GM12878 (cell line): ENCODE data around the gene ULBP2.

Source experiments
- ASH2L ChIP-seq: fragments of 300-600, 200-600 bp; sonication (generic); IDR thresholded peaks from 2 replicates; pipeline ENCODE4 v1.6.1; 2017; ENCODE audit warnings: low read depth, mild to moderate bottlenecking, borderline replicate concordance
- CBFB ChIP-seq: IDR thresholded peaks from 2 replicates; pipeline ENCODE4 v1.6.1; 2016; ENCODE audit warnings: antibody characterized with exemption, low read depth
- CEBPB ChIP-seq, 2 experiments: fragments of 150-350 bp in 1 of 2; IDR thresholded peaks; 2 replicates each; pipeline ENCODE4 v1.6.1; 2012 to 2014; ENCODE audit warnings: low read depth in 2 of 2, low read length in 2 of 2, borderline replicate concordance in 1 of 2, inconsistent platforms in 1 of 2
- CREB1 ChIP-seq: IDR thresholded peaks from 2 replicates; pipeline ENCODE4 v1.6.1; 2012; ENCODE audit warnings: low read depth, mild to moderate bottlenecking, inconsistent platforms
- EP300 ChIP-seq, 2 experiments: fragments of 150-350 bp in 1 of 2; IDR thresholded peaks; 2 replicates each; pipeline ENCODE4 v1.6.1; 2011 to 2012; ENCODE audit warnings: low read depth in 2 of 2, low read length in 2 of 2, borderline replicate concordance in 1 of 2, improper control_type of control experiment in 1 of 2, inconsistent platforms in 1 of 2; ENCODE audit not compliant: control insufficient read depth in 1 of 2
- GABPA ChIP-seq: IDR thresholded peaks from 2 replicates; pipeline ENCODE4 v1.6.1; 2014; ENCODE audit warnings: antibody characterized with exemption, low read depth, mild to moderate bottlenecking, inconsistent platforms
- MXI1 ChIP-seq: fragments of 150-350 bp; IDR thresholded peaks from 2 replicates; pipeline ENCODE4 v1.6.1; 2011; ENCODE audit warnings: low read depth, mild to moderate bottlenecking, inconsistent platforms, low read length, improper control_type of control experiment
- NBN ChIP-seq: fragments of 450-650 bp; IDR thresholded peaks from 2 replicates; pipeline ENCODE4 v1.6.1; 2016
- PML ChIP-seq: IDR thresholded peaks from 2 replicates; pipeline ENCODE4 v1.6.1; 2012; ENCODE audit warnings: low read length, inconsistent platforms
- POLR2AphosphoS5 ChIP-seq: IDR thresholded peaks from 2 replicates; pipeline ENCODE4 v1.6.1; 2011; ENCODE audit warnings: mild to moderate bottlenecking, low read length, inconsistent platforms
- RFX5 ChIP-seq: IDR thresholded peaks from 2 replicates; pipeline ENCODE4 v1.6.1; 2011; ENCODE audit warnings: low read depth, low read length, improper control_type of control experiment
- SRF ChIP-seq, 2 experiments: IDR thresholded peaks; 2 replicates each; pipeline ENCODE4 v1.6.1; 2011; ENCODE audit warnings: low read depth in 2 of 2, low read length in 2 of 2, mild to moderate bottlenecking in 1 of 2, moderate library complexity in 1 of 2
- ZNF24 ChIP-seq: fragments of 450-650 bp; IDR thresholded peaks from 2 replicates; pipeline ENCODE4 v1.6.1; 2017; ENCODE audit warnings: antibody characterized with exemption, mild to moderate bottlenecking
- TF ChIP-seq, protein P1 (sequence below), 3 experiments: IDR thresholded peaks in 2 of 3; conservative IDR thresholded peaks in 1 of 3; 2 replicates each; pipeline ENCODE4 v1.5.1; 2011; ENCODE audit warnings: low read depth in 3 of 3, low read length in 3 of 3, mild to moderate bottlenecking in 3 of 3, control low read depth in 2 of 3, moderate library complexity in 2 of 3, inconsistent platforms in 1 of 3, mixed read lengths in 1 of 3; ENCODE audit not compliant: control insufficient read depth in 2 of 3, insufficient read depth in 1 of 3; ENCODE audit errors: extremely low read depth in 1 of 3

GRCh38 chr6:149983145-149983544 lies 41.3 kb downstream of the ULBP2 start:
- TF ChIP-seq POLR2AphosphoS5 (no peak), ZNF24 (no peak), MXI1 (no peak), SRF (IDR thresholded peaks at IDR 0.05; ENCODE audit: low read depth in 2 of 2, low read length in 2 of 2) (no peak), ASH2L (no peak), CREB1 (no peak), CEBPB (IDR thresholded peaks at IDR 0.05; ENCODE audit: borderline replicate concordance in 1 of 2, low read depth in 2 of 2, low read length in 2 of 2) (no peak), PML (no peak), GABPA (no peak), EP300 (IDR thresholded peaks at IDR 0.05; ENCODE audit: borderline replicate concordance in 1 of 2, control insufficient read depth in 1 of 2, low read depth in 2 of 2, low read length in 2 of 2) (no peak), RFX5 (no peak), CBFB (no peak), NBN (no peak)
- TF ChIP-seq, protein P1, sequence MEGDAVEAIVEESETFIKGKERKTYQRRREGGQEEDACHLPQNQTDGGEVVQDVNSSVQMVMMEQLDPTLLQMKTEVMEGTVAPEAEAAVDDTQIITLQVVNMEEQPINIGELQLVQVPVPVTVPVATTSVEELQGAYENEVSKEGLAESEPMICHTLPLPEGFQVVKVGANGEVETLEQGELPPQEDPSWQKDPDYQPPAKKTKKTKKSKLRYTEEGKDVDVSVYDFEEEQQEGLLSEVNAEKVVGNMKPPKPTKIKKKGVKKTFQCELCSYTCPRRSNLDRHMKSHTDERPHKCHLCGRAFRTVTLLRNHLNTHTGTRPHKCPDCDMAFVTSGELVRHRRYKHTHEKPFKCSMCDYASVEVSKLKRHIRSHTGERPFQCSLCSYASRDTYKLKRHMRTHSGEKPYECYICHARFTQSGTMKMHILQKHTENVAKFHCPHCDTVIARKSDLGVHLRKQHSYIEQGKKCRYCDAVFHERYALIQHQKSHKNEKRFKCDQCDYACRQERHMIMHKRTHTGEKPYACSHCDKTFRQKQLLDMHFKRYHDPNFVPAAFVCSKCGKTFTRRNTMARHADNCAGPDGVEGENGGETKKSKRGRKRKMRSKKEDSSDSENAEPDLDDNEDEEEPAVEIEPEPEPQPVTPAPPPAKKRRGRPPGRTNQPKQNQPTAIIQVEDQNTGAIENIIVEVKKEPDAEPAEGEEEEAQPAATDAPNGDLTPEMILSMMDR (IDR thresholded peaks at IDR 0.05 in 2 of 3, conservative IDR thresholded peaks at IDR 0.05 in 1 of 3; ENCODE audit: control insufficient read depth in 2 of 3, extremely low read depth in 1 of 3, insufficient read depth in 1 of 3, low read depth in 3 of 3, low read length in 3 of 3): no peak
